Neutrophil (primary cell): Measurements from ENCODE around the gene RNU2-63P.
A peak's percentile ranks its signal among the peaks of the same experiment; 100 is the strongest.

Experiments
- H3K27ac ChIP-seq: fragments of 200-600 bp; sonication (generic); 2 replicates; pipeline ENCODE4 v1.5.1; 2016; ENCODE audit warnings: mild to moderate bottlenecking, moderate library complexity
- H3K27me3 ChIP-seq: fragments of 200-600 bp; sonication (generic); 2 replicates; pipeline ENCODE4 v1.6.0; 2016; ENCODE audit warnings: mild to moderate bottlenecking
- H3K36me3 ChIP-seq: fragments of 200-600 bp; sonication (generic); 2 replicates; pipeline ENCODE4 v1.5.1; 2017
- H3K4me1 ChIP-seq, 2 experiments: fragments of 200-600 bp in 1 of 2; sonication (generic) in 1 of 2; 1 replicate in 1 of 2; 2 replicates in 1 of 2; pipeline versions ENCODE4 v1.5.1 to v1.6.1; 2013 to 2016; ENCODE audit warnings: low read depth in 1 of 2, low read length in 1 of 2, mild to moderate bottlenecking in 1 of 2, moderate library complexity in 1 of 2; ENCODE audit not compliant: control insufficient read depth in 1 of 2, insufficient read depth in 1 of 2
- H3K4me3 ChIP-seq, 2 experiments: fragments of 200-600 bp in 1 of 2; sonication (generic) in 1 of 2; 1 replicate in 1 of 2; 2 replicates in 1 of 2; pipeline ENCODE4 v1.5.1; 2013 to 2016; ENCODE audit warnings: low read depth in 1 of 2, low read length in 1 of 2, mild to moderate bottlenecking in 1 of 2, moderate library complexity in 1 of 2
- H3K9me3 ChIP-seq: fragments of 200-600 bp; sonication (generic); 2 replicates; pipeline ENCODE4 v1.5.1; 2016
- TF ChIP-seq, protein P1 (sequence below): fragments of 200-600 bp; sonication (generic); IDR thresholded peaks from 2 replicates; pipeline ENCODE4 v1.5.1; 2016; ENCODE audit warnings: antibody characterized with exemption

RNU2-63P gene

DNA sequence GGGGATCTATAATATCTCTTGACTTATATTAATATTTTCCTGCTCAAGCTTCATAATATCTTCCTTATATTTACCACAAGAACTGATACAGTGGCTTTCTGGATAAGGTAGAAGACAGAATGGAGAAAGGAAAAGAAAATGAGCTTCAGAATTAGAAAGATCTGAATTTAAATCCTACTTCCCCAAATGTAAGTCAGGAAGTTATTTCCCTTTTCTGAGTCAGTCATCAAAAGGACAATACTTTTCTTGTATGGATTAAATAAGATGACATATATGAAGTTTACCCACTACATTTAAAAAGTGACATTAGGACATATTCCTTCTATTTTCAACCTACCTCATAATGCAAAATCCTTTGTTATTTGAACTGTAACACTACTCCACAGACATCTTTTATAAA is 20.3 kb upstream of the RNU2-63P start:
- Histone ChIP-seq H3K4me1 (peaks cover 8 to 12% of the 10 kb centered on the region in 2 experiments), H3K27ac (peak overlapping the region; percentile 39), H3K36me3 (peaks cover 43% of the 10 kb centered on the region), H3K27me3 (no peaks in the 10 kb centered on the region), H3K9me3 (no peaks in the 10 kb centered on the region), H3K4me3 (no peak overlapping the region)
- TF ChIP-seq, protein P1, sequence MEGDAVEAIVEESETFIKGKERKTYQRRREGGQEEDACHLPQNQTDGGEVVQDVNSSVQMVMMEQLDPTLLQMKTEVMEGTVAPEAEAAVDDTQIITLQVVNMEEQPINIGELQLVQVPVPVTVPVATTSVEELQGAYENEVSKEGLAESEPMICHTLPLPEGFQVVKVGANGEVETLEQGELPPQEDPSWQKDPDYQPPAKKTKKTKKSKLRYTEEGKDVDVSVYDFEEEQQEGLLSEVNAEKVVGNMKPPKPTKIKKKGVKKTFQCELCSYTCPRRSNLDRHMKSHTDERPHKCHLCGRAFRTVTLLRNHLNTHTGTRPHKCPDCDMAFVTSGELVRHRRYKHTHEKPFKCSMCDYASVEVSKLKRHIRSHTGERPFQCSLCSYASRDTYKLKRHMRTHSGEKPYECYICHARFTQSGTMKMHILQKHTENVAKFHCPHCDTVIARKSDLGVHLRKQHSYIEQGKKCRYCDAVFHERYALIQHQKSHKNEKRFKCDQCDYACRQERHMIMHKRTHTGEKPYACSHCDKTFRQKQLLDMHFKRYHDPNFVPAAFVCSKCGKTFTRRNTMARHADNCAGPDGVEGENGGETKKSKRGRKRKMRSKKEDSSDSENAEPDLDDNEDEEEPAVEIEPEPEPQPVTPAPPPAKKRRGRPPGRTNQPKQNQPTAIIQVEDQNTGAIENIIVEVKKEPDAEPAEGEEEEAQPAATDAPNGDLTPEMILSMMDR, result no peak

DNA sequence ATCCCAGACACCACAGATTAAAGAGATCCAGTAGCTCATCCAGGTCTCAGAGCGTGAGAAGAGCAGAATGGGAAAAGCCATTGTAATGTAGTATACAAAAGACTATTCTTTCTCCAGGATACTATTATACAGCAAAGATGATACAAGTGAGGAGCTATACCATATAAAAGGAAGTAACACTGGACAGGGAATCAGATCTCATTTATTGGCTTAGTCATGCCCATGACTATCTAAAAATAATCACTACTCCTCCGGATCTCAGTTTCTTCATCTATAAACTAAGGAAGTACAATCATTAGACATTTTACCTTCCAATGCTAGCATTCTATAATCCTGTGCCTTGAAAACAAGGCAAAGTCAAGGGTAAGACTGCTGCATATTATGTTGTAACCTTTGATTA is 19.8 kb upstream of the RNU2-63P start:
- TF ChIP-seq, protein P1, result no peak
- H3K36me3 ChIP-seq, result peaks cover 46% of the 10 kb centered on the region
- peak overlapping the region; percentile 39 for H3K27ac ChIP-seq
- H3K9me3 ChIP-seq, result no peaks in the 10 kb centered on the region
- H3K4me3 ChIP-seq, result no peak overlapping the region
- no peaks in the 10 kb centered on the region for H3K27me3 ChIP-seq
- H3K4me1 ChIP-seq, result peaks cover 6 to 12% of the 10 kb centered on the region in 2 experiments

DNA sequence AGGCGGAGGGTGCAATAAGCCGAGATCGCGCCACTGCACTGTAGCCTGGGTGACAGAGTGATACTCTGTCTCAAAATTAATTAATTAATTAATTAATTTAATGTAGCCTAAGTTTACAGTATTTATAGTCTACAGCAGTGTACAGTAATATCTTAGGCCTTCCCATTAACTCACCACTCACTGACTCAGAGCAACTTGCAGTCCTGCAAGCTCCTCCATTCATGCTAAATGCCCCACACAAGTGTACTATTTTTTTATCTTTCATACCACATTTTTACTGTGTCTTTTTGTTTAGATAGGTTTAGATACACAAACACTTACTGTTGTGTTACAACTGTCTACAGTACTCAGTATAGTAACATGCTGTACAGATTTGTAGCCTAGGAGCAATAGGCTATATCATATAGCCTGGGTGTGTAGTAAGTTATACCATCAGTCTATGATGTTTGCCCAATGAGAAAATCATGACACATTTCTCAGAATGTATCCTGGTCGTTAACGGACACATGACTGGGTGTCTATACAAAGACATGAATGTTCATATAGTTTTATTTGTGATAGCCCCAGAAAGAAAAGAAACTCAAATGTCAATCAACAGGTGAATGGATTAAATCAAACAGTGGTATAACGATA is 15.8 kb upstream of the RNU2-63P start:
- Histone ChIP-seq H3K4me1 (peaks cover 16 to 23% of the 10 kb centered on the region in 2 experiments), H3K9me3 (no peaks in the 10 kb centered on the region), H3K27me3 (no peaks in the 10 kb centered on the region), H3K27ac (no peak overlapping the region), H3K4me3 (no peak overlapping the region), H3K36me3 (peaks cover 70% of the 10 kb centered on the region)
- TF ChIP-seq, protein P1, result no peak

DNA sequence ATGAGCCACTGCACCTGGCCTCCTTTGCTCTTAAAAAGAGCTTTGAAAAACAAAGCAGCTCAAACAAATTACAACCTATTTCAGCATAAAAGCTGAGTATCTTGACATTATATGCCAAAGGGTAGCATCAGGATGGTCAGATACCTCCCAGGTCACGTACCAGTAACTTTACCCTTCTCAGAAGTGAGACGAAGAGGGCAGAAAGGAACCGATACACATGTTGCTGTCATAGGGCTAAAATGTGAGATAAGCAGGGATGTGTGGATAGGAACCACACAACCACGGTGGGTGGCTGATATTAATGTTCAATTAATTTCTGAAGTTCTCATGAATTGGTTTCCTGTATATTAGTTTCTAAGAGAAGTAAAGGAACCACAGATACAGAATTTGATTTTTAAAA is 12.6 kb upstream of the RNU2-63P start:
- TF ChIP-seq, protein P1, result no peak
- Histone ChIP-seq H3K4me1 (peaks cover 10 to 19% of the 10 kb centered on the region in 2 experiments), H3K27ac (no peak overlapping the region), H3K27me3 (no peaks in the 10 kb centered on the region), H3K36me3 (peaks cover 55% of the 10 kb centered on the region), H3K9me3 (no peaks in the 10 kb centered on the region), H3K4me3 (no peak overlapping the region)

DNA sequence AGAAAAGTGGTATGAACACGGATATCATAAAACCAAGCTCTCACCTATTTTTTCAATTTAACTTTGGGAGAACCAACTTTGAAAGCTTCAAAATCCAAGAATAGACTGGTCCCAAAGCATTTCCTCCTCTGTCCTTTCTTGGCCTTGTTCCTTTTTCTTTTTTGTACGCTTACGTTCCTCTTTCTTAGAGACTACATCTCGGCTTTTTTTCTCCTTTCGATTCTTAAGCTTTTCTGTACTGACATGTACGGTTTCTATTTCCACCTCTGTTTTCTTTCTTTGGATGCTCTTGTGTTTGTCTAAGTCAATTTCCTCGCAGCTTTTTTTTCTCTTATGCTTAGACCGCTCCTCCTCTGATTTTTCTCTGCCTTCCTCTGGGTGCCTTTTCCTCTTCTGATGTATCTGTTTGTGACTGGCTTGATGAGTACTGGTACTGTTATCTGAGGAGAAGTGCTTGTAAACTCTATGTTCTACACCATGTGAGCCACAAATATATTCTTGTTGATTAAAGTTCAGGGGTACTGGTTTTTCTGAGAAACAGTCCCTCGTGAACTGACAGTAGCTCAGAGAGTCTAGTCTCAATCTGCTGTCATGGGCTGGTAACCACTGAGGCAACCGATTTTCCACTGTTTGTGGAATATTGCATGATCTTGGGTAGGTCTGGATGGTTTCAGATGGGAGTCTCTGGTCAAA is 11.5 kb upstream of the RNU2-63P start:
- no peaks in the 10 kb centered on the region for H3K27me3 ChIP-seq
- TF ChIP-seq, protein P1, result no peak
- H3K36me3 ChIP-seq, result peaks cover 44% of the 10 kb centered on the region
- H3K27ac ChIP-seq, result peak overlapping the region; percentile 75
- peak overlapping the region; percentile 8 to 20 for H3K4me3 ChIP-seq
- no peaks in the 10 kb centered on the region for H3K9me3 ChIP-seq
- peaks cover 10 to 19% of the 10 kb centered on the region in 2 experiments for H3K4me1 ChIP-seq
